ENCODE measurements around the gene CDK15. TPM values are rescaled to one million over a fixed set of nuclear protein-coding genes. Genes with fewer than 3 reads are reported as not detected.

The CDK15 gene
- total RNA-seq, 1 donor = 3.5 TPM

DNA sequence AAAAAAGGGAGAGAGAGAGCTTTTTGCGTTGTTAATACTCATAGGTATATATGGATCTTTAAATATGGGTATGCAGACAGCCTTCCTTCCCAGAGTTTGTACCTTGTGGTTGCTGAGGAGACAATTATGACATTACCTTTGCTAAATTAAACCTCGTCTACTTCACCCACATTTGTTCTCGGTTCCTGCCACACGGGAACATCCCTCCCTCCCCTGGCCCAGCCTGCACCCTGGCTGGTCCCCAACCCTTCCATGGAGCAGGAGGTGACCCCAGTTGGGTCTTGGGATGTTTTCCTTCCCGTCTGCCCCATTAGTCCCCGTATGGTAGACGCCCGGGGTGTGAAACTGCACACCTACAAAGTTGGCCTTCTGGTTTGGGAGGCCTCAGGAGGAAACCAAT, 122.0 kb downstream of the CDK15 start:
- H3K4me3 ChIP-seq (ENCODE audit: low read depth, low read length) = no peak overlapping the region
- TF ChIP-seq, protein P1, sequence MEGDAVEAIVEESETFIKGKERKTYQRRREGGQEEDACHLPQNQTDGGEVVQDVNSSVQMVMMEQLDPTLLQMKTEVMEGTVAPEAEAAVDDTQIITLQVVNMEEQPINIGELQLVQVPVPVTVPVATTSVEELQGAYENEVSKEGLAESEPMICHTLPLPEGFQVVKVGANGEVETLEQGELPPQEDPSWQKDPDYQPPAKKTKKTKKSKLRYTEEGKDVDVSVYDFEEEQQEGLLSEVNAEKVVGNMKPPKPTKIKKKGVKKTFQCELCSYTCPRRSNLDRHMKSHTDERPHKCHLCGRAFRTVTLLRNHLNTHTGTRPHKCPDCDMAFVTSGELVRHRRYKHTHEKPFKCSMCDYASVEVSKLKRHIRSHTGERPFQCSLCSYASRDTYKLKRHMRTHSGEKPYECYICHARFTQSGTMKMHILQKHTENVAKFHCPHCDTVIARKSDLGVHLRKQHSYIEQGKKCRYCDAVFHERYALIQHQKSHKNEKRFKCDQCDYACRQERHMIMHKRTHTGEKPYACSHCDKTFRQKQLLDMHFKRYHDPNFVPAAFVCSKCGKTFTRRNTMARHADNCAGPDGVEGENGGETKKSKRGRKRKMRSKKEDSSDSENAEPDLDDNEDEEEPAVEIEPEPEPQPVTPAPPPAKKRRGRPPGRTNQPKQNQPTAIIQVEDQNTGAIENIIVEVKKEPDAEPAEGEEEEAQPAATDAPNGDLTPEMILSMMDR (IDR thresholded peaks at IDR 0.05; ENCODE audit: insufficient read depth, low read depth, low read length) = no peak
- no peak for DNase-seq (ENCODE audit: low read depth)

DNA sequence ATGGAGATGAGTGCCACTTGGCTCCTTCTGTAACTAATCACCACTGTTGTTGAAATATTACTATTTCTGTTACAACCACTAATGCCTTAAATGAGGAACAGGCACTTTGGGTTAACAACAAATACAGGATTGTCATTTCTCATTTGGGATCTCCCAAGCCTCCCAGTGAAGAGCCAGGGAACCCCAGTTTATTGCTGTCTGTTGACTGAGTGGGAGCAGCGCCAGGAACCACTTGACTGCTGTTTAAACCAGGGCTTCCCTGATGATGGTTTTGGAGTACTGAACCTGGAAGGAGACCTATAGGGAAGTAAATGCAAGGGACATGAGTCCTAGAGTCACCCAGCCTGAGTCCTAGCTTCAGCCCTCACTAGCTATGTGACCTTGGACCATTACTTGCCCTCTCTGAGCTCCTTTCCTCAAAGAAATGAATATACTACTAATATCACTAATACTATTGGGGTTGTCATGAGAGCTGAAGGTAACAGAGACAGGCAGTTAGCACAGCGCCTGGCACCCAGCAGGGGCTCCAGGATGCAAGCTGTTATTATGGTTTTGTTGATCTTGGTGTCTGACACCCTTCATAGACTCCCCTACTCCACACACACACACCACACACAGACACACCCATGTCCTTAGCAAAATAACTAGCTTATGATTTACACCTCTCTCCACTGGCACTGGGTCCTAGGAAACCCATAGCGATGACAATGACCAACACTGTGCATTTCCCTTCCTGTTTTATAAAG, 123.1 kb downstream of the CDK15 start:
- TF ChIP-seq, protein P1 (IDR thresholded peaks at IDR 0.05; ENCODE audit: insufficient read depth, low read depth, low read length) = no peak
- no peak for DNase-seq (ENCODE audit: low read depth)

DNA sequence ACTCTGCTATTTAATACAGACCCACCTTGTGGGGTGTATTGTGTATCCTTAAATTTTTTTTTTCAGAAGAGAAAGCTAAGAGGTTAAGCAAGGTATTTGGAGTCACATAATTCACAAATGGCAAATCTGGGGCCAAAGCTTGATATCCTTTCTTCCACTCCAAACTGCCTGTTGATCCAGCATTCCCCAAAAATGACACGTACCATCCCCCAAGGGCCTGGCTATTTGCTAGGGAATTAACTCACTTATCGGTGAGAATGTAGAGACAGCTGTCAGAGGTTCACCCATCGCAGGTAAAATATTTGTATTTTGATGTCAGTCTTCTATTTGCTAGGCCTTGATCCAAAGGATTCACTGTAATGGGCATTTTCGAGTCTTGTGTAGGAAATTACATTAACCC, 123.7 kb downstream of the CDK15 start:
- DNase-seq (ENCODE audit: low read depth) = no peak
- TF ChIP-seq, protein P1 (IDR thresholded peaks at IDR 0.05; ENCODE audit: insufficient read depth, low read depth, low read length) = no peak
- H3K4me3 ChIP-seq (ENCODE audit: low read depth, low read length) = no peak overlapping the region

More for the DNA sequence above, 123.1 kb downstream of the CDK15 start:
- H3K4me3 ChIP-seq (ENCODE audit: low read depth, low read length) = no peak overlapping the region

DNA sequence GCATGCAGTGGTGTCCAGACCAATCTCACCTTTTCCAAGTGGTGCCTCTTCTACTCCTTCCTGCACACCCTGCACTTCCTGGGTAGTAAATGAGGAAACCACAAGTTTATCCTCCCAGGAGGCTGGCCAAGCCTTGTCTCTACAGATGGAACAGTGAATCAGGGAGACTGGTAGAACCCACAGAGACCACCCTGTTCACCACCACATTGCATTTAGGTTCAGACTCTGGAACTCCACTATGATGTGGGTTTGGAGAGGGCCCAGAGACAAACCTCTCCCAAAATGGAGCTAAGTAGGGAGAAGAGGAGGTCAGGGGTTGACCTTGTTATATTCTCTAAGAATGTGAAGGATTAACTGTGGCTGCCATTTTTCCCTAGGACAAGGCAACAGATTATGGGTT, 124.5 kb downstream of the CDK15 start:
- no peak overlapping the region for H3K4me3 ChIP-seq (ENCODE audit: low read depth, low read length)
- TF ChIP-seq, protein P1 (IDR thresholded peaks at IDR 0.05; ENCODE audit: insufficient read depth, low read depth, low read length) = no peak
- peak; percentile 23 for DNase-seq (ENCODE audit: low read depth)

DNA sequence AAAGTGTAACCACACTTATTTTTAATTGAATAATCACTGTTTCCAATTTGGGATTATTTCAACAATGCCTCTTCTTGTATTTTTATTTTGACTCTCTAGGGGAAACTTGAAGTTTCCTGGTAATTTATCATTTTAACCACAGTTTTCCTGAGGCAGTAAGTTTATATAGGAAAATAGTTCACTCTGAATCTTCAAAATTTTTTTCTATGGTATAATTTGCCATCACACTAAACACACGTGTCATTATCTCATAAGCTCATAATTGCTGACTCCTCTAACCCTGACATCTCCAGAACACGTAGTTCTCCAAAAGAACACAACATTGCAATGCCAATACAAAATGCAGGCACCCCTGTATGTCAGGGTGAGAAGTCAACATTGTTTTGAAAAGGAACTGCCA, 125.1 kb downstream of the CDK15 start:
- TF ChIP-seq, protein P1 (IDR thresholded peaks at IDR 0.05; ENCODE audit: insufficient read depth, low read depth, low read length) = no peak
- H3K4me3 ChIP-seq (ENCODE audit: low read depth, low read length) = no peak overlapping the region

DNA sequence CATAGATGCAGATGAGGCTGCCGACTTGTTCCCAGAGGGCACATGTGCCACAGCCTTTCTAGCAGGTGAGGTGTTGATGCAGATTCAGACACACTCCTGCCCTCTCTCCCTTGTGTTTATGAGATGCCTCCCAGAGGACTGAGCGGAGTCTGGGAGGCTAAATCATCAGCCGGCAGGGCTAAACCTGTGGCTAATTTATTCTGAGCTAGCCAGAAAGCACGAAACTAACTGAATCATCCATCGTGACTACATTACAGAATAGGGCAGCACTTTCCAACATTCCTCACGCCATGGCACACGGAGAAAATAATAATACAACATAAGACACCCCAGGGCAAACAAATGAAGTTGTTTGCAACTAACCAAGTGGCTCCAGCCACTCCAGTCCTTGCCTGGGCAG, 125.6 kb downstream of the CDK15 start:
- TF ChIP-seq, protein P1 (IDR thresholded peaks at IDR 0.05; ENCODE audit: insufficient read depth, low read depth, low read length) = no peak
- DNase-seq (ENCODE audit: low read depth) = no peak
- no peak overlapping the region for H3K4me3 ChIP-seq (ENCODE audit: low read depth, low read length)

More for the DNA sequence above, 125.1 kb downstream of the CDK15 start:
- no peak for DNase-seq (ENCODE audit: low read depth)

DNA sequence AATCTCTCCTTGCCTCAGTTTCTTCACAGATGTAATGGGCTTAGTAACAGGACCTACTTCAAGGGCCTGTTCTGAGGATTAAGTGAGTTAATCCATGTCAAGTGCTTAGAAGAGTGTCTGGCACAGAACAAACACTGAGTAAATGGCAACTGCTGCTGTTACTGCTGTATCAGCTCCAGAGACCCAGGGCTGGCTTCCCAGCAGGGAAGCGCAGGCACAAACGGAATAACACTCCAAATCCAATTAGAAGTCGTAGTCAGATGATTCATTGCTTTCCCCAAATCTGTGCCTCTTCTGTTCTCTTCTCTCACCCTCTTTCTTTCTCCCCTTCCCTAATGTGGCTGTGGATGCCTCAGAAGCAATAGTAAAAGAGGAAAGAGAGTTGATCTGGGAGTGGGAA, 126.2 kb downstream of the CDK15 start:
- TF ChIP-seq, protein P1 (IDR thresholded peaks at IDR 0.05; ENCODE audit: insufficient read depth, low read depth, low read length) = no peak
- no peak for DNase-seq (ENCODE audit: low read depth)
- H3K4me3 ChIP-seq (ENCODE audit: low read depth, low read length) = no peak overlapping the region

All from fibroblast of villous mesenchyme (primary cell).